GM12878 (cell line): ENCODE measurements around the gene TPPP.

Experiments
- ATF3 ChIP-seq: IDR thresholded peaks from 2 replicates; pipeline ENCODE4 v1.6.1; 2011; ENCODE audit warnings: low read depth, mild to moderate bottlenecking, low read length, moderate library complexity, borderline replicate concordance; ENCODE audit errors: extremely low read depth
- ATF7 ChIP-seq: fragments of 450-650 bp; IDR thresholded peaks from 2 replicates; pipeline ENCODE4 v1.6.1; 2016; ENCODE audit warnings: low read depth, mild to moderate bottlenecking
- CEBPB ChIP-seq, 2 experiments: fragments of 150-350 bp in 1 of 2; IDR thresholded peaks; 2 replicates each; pipeline ENCODE4 v1.6.1; 2012 to 2014; ENCODE audit warnings: low read depth in 2 of 2, low read length in 2 of 2, borderline replicate concordance in 1 of 2, inconsistent platforms in 1 of 2
- CTCF ChIP-seq, 3 experiments: IDR thresholded peaks in 2 of 3; conservative IDR thresholded peaks in 1 of 3; 2 replicates each; pipeline ENCODE4 v1.5.1; 2011; ENCODE audit warnings: low read depth in 3 of 3, low read length in 3 of 3, mild to moderate bottlenecking in 3 of 3, control low read depth in 2 of 3, moderate library complexity in 2 of 3, inconsistent platforms in 1 of 3, mixed read lengths in 1 of 3; ENCODE audit not compliant: control insufficient read depth in 2 of 3, insufficient read depth in 1 of 3; ENCODE audit errors: extremely low read depth in 1 of 3
- ETV6 ChIP-seq, 2 experiments: fragments of 450-650 bp in 1 of 2; IDR thresholded peaks in 1 of 2; conservative IDR thresholded peaks in 1 of 2; 2 replicates each; pipeline ENCODE4 v1.6.1; 2014; ENCODE audit warnings: antibody characterized with exemption in 1 of 2, borderline replicate concordance in 1 of 2, low read depth in 1 of 2, mild to moderate bottlenecking in 1 of 2, moderate library complexity in 1 of 2
- GABPA ChIP-seq: IDR thresholded peaks from 2 replicates; pipeline ENCODE4 v1.6.1; 2014; ENCODE audit warnings: antibody characterized with exemption, low read depth, mild to moderate bottlenecking, inconsistent platforms
- MYC ChIP-seq: IDR thresholded peaks from 2 replicates; pipeline ENCODE4 v1.6.1; 2011; ENCODE audit warnings: mild to moderate bottlenecking, low read length, moderate library complexity, inconsistent platforms; ENCODE audit not compliant: insufficient read depth, insufficient replicate concordance, insufficient read length, severe bottlenecking
- NFYB ChIP-seq: IDR thresholded peaks from 2 replicates; pipeline ENCODE4 v1.6.1; 2011; ENCODE audit warnings: low read depth, mild to moderate bottlenecking, low read length, improper control_type of control experiment, moderate library complexity; ENCODE audit not compliant: insufficient read depth
- POLR2AphosphoS5 ChIP-seq: IDR thresholded peaks from 2 replicates; pipeline ENCODE4 v1.6.1; 2011; ENCODE audit warnings: mild to moderate bottlenecking, low read length, inconsistent platforms
- RAD21 ChIP-seq: IDR thresholded peaks from 2 replicates; pipeline ENCODE4 v1.6.1; 2011; ENCODE audit warnings: mild to moderate bottlenecking, low read depth, low read length, moderate library complexity; ENCODE audit not compliant: insufficient read depth
- RAD51 ChIP-seq: fragments of 450-650 bp; IDR thresholded peaks from 2 replicates; pipeline ENCODE4 v1.6.1; 2016; ENCODE audit warnings: moderate library complexity, mild to moderate bottlenecking, inconsistent platforms
- SIN3A ChIP-seq: IDR thresholded peaks from 2 replicates; pipeline ENCODE4 v1.6.1; 2012; ENCODE audit warnings: low read depth, low read length, improper control_type of control experiment
- SP1 ChIP-seq: IDR thresholded peaks from one replicate; pipeline ENCODE4 v1.6.1; 2011; ENCODE audit warnings: low read depth, low read length
- ZBTB11 ChIP-seq: fragments of 450-650 bp; formaldehyde crosslinking; IDR thresholded peaks from 2 replicates; pipeline ENCODE4 v1.5.0; 2022; ENCODE audit warnings: mild to moderate bottlenecking, missing genetic modification characterization

- TF ChIP-seq ZBTB11 (CRISPR knock-in tag) = no peak
- no peak for TF ChIP-seq NFYB
- TF ChIP-seq SIN3A = no peak
- no peak for TF ChIP-seq CTCF (IDR thresholded peaks at IDR 0.05 in 2 of 3, conservative IDR thresholded peaks at IDR 0.05 in 1 of 3; ENCODE audit: control insufficient read depth in 2 of 3, extremely low read depth in 1 of 3, insufficient read depth in 1 of 3, low read depth in 3 of 3, low read length in 3 of 3)
- TF ChIP-seq ATF3 = no peak
- TF ChIP-seq ETV6 (conservative IDR thresholded peaks at IDR 0.05 in 1 of 2, IDR thresholded peaks at IDR 0.05 in 1 of 2; ENCODE audit: borderline replicate concordance in 1 of 2, low read depth in 1 of 2) = no peak
- no peak for TF ChIP-seq RAD51
- no peak for TF ChIP-seq ATF7
- TF ChIP-seq POLR2AphosphoS5 = no peak
- no peak for TF ChIP-seq RAD21
- no peak for TF ChIP-seq SP1
- no peak for TF ChIP-seq CEBPB (IDR thresholded peaks at IDR 0.05; ENCODE audit: borderline replicate concordance in 1 of 2, low read depth in 2 of 2, low read length in 2 of 2)
- TF ChIP-seq GABPA = no peak
- no peak for TF ChIP-seq MYC
Measured at GRCh38 chr5:676699-677076, 16.5 kb downstream of the TPPP start.
